Activated T-helper 17 cell treated with anti-CD3 and anti-CD28 coated beads, Interleukin-2, amount 50 U/mL, for 72 hours (primary cell): ENCODE data around the gene TUBA3D. TPM values are rescaled to one million over a fixed set of nuclear protein-coding genes. Genes with fewer than 3 reads are reported as not detected.
"Not testable (repeated sequence)": the region's sequence is repeated elsewhere in the genome, so short reads cannot be mapped to it uniquely, and the experiment has no call there.

Experiments used
- ATAC-seq: fragments of 150-1000 bp; cut with Tn5 transposase; replicated peaks from 2 replicates; pipeline ENCODE4 v1.10.0; 2021; ENCODE audit warnings: mild to moderate bottlenecking, moderate library complexity
- H3K27ac Mint-ChIP-seq: one replicate; pipeline ENCODE4 v1.8.0; 2022; ENCODE audit warnings: mixed read lengths
- H3K27me3 Mint-ChIP-seq: one replicate; pipeline ENCODE4 v1.8.0; 2022; ENCODE audit warnings: mixed read lengths
- H3K36me3 Mint-ChIP-seq: one replicate; pipeline ENCODE4 v1.8.0; 2022; ENCODE audit warnings: low read depth, mild to moderate bottlenecking, mixed read lengths
- H3K4me1 Mint-ChIP-seq: one replicate; pipeline ENCODE4 v1.8.0; 2022; ENCODE audit warnings: mixed read lengths
- H3K4me3 Mint-ChIP-seq: one replicate; pipeline ENCODE4 v1.8.0; 2022; ENCODE audit warnings: mild to moderate bottlenecking, mixed read lengths
- H3K9me3 Mint-ChIP-seq: one replicate; pipeline ENCODE4 v1.8.0; 2022; ENCODE audit warnings: mixed read lengths
- total RNA-seq, 2 donors: library from RNA; stranded (reverse); gene quantifications; one replicate each; pipeline ENCODE4 v1.2.3, GENCODE V29; 2022

TUBA3D gene
- total RNA-seq, 2 donors from 2014 or later: not detected

DNA sequence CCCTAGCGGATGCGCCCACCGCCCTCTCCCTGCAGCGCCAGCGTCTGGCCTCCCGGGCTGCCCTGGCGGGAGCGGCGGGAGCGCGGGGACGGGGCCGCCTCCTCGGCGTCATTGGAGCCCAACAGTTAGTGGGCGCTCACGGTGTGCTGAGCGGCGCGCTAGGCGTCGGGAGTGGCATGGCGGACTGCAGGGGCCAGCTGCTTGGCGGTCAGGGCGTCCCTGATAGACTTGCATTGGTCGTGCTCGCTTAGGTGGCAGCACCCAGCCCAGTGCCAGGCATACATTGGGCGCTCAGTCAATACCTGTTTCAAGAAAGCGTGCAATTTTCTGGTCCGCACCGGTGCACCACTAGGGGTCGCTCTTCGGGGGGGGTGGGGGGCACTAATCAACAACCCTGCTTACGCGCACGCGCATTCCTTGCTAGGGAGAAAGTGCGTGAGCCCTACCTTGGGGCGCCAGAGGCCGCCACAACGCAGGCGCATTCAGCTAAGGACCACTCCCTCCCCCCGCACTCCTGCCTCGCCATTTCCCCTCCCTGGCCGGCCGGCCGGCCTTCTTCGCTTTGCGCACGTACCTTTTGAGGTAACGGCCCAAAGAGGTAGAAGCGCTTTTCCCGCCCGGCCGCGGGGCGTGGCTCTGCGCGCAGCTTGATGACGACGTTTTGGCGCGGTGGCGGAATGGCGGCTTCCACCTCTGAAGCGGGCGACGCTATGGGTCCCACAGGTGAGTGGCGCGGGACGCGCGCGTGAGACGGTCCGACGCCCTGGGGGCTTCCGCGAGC lies 16.7 kb downstream of the TUBA3D start:
- Mint-ChIP-seq H3K27ac (peak overlapping the region; percentile 94), H3K4me3 (peak overlapping the region; percentile 94), H3K9me3 (no peaks in the 10 kb centered on the region), H3K36me3 (peaks cover 61% of the 10 kb centered on the region), H3K4me1 (peaks cover 10% of the 10 kb centered on the region), H3K27me3 (no peaks in the 10 kb centered on the region)
- ATAC-seq: peak; percentile 80

DNA sequence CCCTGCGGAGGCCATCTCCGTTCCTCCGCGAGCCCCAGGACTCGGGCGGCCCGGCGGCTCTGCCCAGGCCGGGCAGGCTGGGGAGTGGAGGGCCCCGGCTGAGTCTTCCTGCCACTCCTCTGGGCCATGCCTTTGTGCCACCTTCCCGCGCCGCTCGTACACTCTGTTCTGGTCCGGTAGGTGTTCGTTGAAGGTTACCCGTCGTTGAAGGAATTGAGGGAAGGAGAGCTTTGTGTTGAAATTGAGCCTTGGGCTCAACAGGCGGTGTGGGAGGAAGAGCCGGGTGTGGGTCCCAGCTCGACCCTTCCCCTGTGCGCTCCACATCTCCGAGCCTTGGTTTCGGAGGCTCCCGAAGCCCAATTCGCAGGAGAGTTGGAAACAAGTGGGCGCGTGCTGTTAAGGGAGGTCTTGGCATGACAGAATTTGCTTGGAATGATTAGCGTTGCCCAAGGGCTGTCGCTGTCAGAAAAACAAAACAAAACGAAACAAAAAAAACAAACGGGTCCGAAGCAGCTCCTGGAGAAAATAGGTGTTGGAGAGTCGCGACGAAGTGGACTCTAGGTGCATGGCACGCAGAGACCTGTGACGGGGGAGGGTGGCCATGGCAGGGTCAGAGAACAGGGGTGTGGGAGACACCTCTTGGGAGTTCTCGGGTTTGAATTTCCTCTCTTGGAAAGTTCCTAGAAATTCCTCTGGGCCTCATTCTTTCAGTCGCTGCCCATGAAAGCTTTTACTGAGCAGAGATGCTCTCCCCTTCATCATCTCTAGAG lies 17.5 kb downstream of the TUBA3D start:
- peaks cover 16% of the 10 kb centered on the region for H3K4me1 Mint-ChIP-seq
- ATAC-seq: peak; percentile 19
- H3K36me3 Mint-ChIP-seq: peaks cover 61% of the 10 kb centered on the region
- peak overlapping the region; percentile 94 for H3K27ac Mint-ChIP-seq
- H3K4me3 Mint-ChIP-seq: peak overlapping the region; percentile 94
- H3K27me3 Mint-ChIP-seq: no peaks in the 10 kb centered on the region
- H3K9me3 Mint-ChIP-seq: no peaks in the 10 kb centered on the region

DNA sequence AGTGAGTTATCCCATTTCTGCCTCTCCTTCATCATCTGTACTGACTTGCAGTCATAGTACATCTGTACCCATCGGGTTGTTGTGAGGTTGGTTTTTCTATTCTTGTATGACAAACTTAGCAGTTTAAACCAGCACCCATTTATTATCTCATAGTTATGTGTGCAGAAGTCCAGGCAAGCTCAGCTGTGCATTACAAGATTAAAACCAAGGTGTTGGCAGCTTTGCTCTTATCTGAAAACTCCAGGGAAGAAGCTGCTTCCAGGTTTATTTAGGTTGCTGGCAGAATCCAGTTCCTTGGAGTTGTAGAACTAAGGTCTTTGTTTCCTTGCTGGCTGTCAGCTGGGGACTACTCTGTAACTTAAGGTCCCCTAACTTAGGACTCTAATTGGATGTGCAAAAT lies 19.6 kb downstream of the TUBA3D start:
- not testable (repeated sequence) for ATAC-seq, H3K27me3 Mint-ChIP-seq
- H3K27ac Mint-ChIP-seq: peak overlapping the region; percentile 59

DNA sequence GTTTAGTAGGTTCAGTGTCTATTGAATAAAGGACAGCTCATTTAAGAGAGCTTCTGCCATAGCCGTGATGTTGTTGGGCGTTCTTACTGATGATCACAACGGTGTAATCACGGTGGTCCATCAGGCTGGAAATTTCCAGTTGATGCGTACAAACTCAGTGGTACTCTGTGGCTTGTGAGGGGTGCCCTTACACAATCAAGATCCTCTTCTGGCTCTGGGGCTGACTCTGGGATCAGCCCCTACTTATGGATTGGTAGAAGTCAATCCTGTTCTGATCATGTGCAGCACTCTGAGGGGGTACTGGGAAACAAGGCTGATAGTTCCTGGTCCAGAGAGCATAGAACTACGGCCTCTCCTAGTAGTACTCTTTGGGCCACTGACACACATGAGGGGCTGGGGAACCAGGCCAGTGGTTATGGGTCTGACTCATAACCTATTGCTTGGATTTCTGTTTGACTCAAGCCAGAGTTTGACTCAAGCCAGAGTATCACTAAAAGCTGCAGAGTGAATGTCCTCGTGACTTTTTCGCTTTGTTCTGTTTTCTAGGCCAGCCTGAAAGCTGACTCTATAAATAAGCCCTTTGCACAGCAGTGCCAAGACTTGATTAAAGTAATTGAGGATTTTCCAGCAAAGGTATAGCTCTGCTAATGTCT lies 22.5 kb downstream of the TUBA3D start:
- ATAC-seq: peak; percentile 99
- peaks cover 17% of the 10 kb centered on the region for H3K4me1 Mint-ChIP-seq
- not testable (repeated sequence) for H3K9me3 Mint-ChIP-seq, H3K27me3 Mint-ChIP-seq
- peak overlapping the region; percentile 88 for H3K27ac Mint-ChIP-seq
- H3K36me3 Mint-ChIP-seq: peaks cover 77% of the 10 kb centered on the region
- peak overlapping the region; percentile 63 for H3K4me3 Mint-ChIP-seq

More for the DNA sequence above, 19.6 kb downstream of the TUBA3D start:
- H3K9me3 Mint-ChIP-seq: not testable (repeated sequence)
- Mint-ChIP-seq H3K4me1 (peaks cover 18% of the 10 kb centered on the region), H3K36me3 (peaks cover 66% of the 10 kb centered on the region), H3K4me3 (peak overlapping the region; percentile 94)

DNA sequence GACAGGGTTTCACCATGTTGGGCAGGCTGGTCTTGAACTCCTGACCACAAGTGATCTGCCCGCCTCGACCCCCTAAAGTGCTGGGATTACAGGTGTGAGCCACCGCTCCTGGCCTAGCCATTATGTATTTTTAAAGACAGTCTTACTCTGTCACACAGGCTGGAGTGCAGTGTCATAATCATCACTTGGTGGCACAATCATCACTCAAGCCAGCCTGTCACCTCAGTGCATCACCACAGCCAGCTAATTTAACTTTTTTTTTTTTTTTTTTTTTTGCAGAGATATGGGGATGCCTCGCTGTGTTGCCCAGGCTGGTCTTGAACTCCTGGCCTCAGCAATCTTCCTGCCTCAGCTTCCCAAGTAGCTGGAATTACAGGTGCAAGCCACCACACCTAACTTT lies 27.7 kb downstream of the TUBA3D start:
- Mint-ChIP-seq H3K27ac (peak overlapping the region; percentile 94), H3K36me3 (peaks cover 100% of the 10 kb centered on the region)
- not testable (repeated sequence) for H3K27me3 Mint-ChIP-seq, H3K9me3 Mint-ChIP-seq, H3K4me3 Mint-ChIP-seq, H3K4me1 Mint-ChIP-seq
- ATAC-seq: peak; percentile 49

DNA sequence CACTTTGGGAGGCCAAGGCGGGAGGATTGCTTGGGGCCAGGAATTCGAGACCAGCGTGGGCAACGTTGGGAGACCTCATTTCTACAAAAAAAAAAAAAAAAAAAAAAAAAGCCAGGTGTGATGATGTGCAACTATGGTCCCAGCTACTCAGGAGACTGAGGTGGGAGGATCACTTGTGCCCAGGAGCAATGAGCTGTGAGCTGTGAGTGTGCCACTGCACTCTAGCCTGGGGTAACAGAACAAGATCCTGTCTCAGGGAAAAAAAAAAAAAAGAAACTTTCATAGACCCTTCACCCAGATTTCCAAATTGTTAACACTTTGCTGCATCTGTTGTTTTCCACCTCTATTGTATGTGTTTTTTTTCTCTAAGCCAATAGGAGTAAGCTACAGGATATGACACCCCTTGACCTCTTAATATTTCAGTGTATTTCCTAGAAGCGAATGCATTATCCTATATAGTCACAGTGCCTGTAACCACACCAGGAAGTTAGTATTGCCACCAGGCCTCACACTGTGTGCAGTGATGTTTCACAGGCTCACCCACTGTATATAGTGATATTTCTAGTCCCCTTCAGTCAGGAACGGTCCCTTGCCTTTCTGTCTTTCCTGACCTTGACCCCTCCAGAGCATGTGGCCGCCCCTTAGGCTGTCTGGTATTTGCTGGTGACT lies 28.3 kb downstream of the TUBA3D start:
- peak overlapping the region; percentile 62 for H3K4me3 Mint-ChIP-seq
- H3K36me3 Mint-ChIP-seq: peaks cover 98% of the 10 kb centered on the region
- ATAC-seq: peak; percentile 97
- peak overlapping the region; percentile 94 for H3K27ac Mint-ChIP-seq
- H3K4me1 Mint-ChIP-seq, H3K27me3 Mint-ChIP-seq, H3K9me3 Mint-ChIP-seq: not testable (repeated sequence)

DNA sequence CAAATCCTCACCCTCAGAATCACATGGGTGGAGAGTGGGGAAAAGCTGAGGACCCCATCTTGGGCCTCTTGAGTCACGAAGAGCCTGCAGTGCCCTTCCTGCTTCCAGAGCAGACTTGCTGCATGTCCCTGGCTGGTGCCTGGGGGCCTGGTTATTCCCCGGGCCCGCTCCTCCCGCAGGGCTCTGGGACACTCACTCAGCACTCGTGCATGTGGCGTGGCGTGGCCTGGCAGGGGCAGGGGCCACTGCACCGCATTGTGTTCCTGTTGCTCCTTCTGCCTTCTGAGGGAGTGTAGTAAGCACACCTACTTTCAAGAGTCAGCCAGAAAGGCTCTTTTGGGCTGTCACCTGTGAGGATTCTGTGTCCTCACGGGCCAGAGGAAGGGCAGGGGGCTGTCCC lies 33.7 kb downstream of the TUBA3D start:
- no peak overlapping the region for H3K27ac Mint-ChIP-seq

DNA sequence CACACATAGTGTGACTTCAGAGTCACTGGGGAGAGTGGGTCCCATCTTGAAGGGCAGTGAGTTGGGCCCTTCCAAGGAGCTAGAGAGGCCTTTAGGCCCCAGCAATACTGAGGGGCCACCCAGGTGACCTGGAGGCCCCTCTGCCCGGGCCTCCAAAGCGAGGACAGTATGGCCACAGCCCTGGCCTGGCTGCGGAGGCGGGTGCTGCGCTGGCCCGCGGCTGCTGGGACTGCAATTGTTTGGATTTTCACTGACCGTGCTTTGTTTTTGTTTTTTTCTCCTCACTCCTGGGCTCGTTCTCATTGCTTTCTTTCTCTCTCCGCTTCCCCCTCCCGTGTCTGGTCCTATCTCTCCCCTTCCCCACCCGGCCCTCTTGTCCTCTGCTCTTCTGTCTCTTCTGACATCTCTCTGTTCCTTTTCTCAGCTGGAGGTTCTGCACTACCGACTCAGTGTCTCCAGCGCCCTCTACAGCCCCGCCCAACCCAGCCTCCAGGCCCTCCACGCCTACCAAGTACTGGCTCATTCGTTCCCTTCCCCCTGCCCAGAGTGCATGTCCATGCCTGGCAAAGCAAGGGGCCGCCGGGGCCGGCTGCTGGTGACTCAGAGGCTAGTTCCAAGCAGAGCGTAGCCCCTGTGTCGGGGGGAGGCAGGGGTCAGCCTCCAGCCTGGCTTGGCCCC lies 35.5 kb downstream of the TUBA3D start:
- H3K9me3 Mint-ChIP-seq, H3K27ac Mint-ChIP-seq, H3K27me3 Mint-ChIP-seq, H3K4me3 Mint-ChIP-seq, H3K4me1 Mint-ChIP-seq, ATAC-seq: not testable (repeated sequence)
- peaks cover 71% of the 10 kb centered on the region for H3K36me3 Mint-ChIP-seq

More for the DNA sequence above, 33.7 kb downstream of the TUBA3D start:
- Mint-ChIP-seq H3K4me1 (no peaks in the 10 kb centered on the region), H3K27me3 (no peaks in the 10 kb centered on the region), H3K36me3 (peaks cover 83% of the 10 kb centered on the region), H3K9me3 (no peaks in the 10 kb centered on the region), H3K4me3 (no peak overlapping the region)
- ATAC-seq: no peak

DNA sequence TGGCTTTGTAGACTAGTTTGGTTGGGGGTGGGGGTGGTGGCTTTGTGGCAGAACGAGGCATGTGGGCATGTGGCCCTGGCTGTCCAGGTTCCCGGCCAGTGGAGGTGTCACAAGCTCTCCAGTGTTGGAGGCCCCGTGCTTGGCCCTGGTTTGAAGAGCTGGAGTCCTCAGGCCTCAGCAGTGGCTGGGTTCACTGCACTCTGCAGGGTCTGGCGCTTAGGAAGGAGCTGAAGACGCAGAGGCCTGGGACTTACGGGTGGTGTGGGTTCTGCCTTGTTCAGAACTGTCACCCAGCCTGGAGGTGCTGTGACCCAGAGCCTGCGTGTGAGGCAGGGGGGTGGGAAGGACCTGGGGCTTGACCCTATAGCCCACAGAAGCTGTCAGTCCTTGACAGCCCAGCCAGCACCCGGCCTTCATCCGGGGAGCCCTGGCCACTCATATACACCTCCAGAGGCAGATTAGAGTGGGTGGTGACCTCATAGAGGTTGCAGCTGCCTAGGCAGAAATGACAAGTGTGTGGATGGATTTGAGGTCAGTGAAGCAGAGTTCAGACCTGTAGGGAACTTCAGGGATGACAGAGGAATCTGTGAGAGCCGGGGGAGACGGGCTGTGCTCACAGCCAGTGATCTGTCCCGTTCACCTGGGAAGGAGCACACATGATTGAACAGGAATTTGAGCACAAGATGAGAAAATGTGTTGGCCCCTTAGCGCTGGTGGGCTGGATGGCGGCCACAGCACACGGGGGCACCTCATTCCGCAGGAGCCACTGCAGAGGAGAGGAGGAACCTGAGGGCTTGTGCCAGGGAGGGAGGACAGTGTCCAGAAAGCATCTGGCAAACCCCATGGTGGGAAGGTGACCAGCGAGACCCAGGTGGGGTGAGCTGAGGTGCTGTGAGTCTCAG lies 36.3 kb downstream of the TUBA3D start:
- H3K4me3 Mint-ChIP-seq, H3K9me3 Mint-ChIP-seq, ATAC-seq, H3K27me3 Mint-ChIP-seq, H3K4me1 Mint-ChIP-seq: not testable (repeated sequence)
- Mint-ChIP-seq H3K27ac (peak overlapping the region; percentile 69), H3K36me3 (peaks cover 69% of the 10 kb centered on the region)

DNA sequence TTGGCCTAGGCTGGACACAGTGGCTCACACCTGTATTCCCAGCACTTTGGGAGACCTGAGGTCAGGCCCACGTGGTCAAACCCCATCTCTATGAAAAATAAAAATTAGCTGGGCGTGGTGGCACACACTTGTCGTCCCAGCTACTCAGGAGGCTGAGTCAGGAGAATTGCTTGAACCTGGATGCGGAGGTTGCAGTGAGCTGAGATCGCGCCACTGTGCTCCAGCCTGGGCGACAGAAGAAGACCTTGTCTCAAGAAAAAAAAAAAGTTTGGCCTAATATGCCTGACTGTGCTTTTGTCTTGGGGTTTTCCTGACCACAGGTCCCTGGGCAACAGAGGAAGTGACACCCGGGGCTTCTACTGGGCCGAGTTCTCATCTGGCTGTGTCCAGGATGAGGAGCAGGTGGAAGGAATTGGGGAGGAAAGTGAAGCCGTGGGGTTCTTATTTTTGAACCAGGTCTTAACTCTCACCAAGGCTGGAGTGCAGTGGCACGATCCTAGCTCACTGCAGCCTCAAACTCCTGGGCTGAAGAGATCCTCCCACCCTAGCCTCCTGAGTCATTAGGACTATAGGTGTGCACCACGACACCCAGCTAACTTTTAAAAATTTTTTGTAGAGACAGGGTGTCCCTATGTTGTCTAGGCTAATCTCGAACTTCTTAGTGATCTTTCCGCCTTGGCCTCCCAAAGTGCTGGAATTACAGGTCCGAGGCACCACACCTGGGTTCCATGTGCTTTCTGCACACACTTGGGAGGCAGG lies 38.7 kb downstream of the TUBA3D start:
- not testable (repeated sequence) for H3K4me3 Mint-ChIP-seq, H3K4me1 Mint-ChIP-seq, H3K9me3 Mint-ChIP-seq, H3K27ac Mint-ChIP-seq, H3K27me3 Mint-ChIP-seq
- peaks cover 66% of the 10 kb centered on the region for H3K36me3 Mint-ChIP-seq
- peak; percentile 45 for ATAC-seq

DNA sequence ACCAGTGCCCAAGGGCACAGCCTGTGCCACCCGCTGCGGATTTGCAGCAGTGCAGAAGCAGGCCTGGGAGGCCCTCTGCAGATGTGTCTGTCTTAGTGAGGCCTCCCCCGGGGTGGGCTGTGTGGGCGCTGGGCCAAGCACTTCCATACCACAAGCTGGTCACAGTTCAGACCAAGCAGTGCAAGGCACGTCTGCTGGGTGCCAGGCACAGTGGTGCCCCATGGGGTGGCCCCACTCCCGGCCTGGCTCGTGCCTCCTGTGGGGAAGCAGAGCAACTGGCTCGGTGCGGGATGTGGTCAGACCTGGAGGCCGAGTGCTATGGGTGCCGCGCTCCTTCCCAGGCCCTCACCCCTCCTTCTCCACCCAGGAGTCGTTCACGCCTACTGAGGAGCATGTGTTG lies 39.3 kb downstream of the TUBA3D start:
- ATAC-seq, H3K27me3 Mint-ChIP-seq, H3K4me1 Mint-ChIP-seq, H3K4me3 Mint-ChIP-seq, H3K27ac Mint-ChIP-seq, H3K9me3 Mint-ChIP-seq: not testable (repeated sequence)
- peaks cover 63% of the 10 kb centered on the region for H3K36me3 Mint-ChIP-seq

DNA sequence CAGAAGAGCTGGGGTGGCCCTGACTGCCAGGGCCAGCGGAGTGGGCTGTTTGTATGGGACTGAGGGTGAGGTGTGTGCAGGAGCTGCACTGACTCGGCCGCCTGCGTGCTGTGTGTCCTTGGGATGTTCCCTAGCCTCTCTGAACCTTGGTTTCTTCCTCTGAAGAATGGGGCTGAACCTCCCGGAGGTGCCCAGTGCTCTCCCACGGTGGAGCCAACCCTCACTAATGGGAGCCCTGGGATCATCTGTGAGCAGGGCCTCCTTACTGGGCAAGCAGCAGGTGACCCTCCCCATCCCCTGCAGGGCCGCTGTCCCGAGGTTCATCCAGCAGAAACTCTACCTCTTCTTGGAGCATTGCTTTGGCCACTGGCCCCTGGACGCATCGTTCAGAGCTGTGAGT lies 40.1 kb downstream of the TUBA3D start:
- ATAC-seq: no peak
- Mint-ChIP-seq H3K4me1 (no peaks in the 10 kb centered on the region), H3K9me3 (no peaks in the 10 kb centered on the region), H3K36me3 (peaks cover 62% of the 10 kb centered on the region), H3K4me3 (no peak overlapping the region), H3K27me3 (no peaks in the 10 kb centered on the region), H3K27ac (no peak overlapping the region)

DNA sequence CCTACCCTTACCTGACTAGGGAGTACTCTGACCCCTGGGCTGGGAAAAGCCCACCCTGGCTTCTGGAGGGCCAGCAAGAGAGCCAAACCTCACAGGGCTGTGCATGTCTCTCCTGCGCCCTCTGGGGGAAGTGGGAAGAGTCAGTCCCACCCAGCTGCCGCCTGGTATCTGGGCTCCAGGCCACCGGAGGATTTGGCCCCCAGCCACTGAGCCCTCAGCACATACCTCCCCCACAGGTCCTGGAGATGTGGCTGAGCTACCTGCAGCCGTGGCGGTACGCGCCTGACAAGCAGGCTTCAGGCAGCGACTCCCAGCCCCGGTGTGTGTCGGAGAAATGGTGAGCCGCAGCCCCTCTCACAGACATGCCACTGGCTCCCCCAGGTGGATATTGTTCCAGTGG lies 40.7 kb downstream of the TUBA3D start:
- not testable (repeated sequence) for ATAC-seq, H3K4me1 Mint-ChIP-seq, H3K9me3 Mint-ChIP-seq, H3K27me3 Mint-ChIP-seq, H3K4me3 Mint-ChIP-seq, H3K27ac Mint-ChIP-seq
- peaks cover 59% of the 10 kb centered on the region for H3K36me3 Mint-ChIP-seq
